GM23338 (cell line): ENCODE measurements around the gene GLG1.

Source experiments
- CREB1 ChIP-seq: fragments of 250-450 bp; sonication (Bioruptor Pico); IDR thresholded peaks from 2 replicates; pipeline ENCODE4 v1.5.0; 2020; ENCODE audit warnings: low read depth, mild to moderate bottlenecking, moderate library complexity
- EZH2 ChIP-seq: fragments of 200-600 bp; sonication (generic); IDR thresholded peaks from one replicate; pipeline ENCODE4 v1.8.0; 2017; ENCODE audit warnings: antibody characterized with exemption, mild to moderate bottlenecking, low read depth; ENCODE audit not compliant: unreplicated experiment
- JUNB ChIP-seq: IDR thresholded peaks from one replicate; pipeline ENCODE4 v1.6.1; 2016; ENCODE audit warnings: antibody characterized with exemption; ENCODE audit not compliant: unreplicated experiment
- POLR2AphosphoS5 ChIP-seq: IDR thresholded peaks from 2 replicates; pipeline ENCODE4 v1.6.1; 2016; ENCODE audit warnings: antibody characterized with exemption, low read depth
- ZNF114 ChIP-seq: fragments of 250-450 bp; sonication (Bioruptor Pico); IDR thresholded peaks from 2 replicates; pipeline ENCODE4 v1.5.0; 2020; ENCODE audit warnings: mild to moderate bottlenecking, moderate library complexity
- TF ChIP-seq, protein P1 (sequence below), 2 experiments: fragments of 200-600 bp in 1 of 2; sonication (generic) in 1 of 2; conservative IDR thresholded peaks; 2 replicates each; pipeline versions ENCODE4 v1.5.1 to v1.6.1; 2016 to 2017; ENCODE audit warnings: antibody characterized with exemption in 2 of 2, low read depth in 2 of 2, mild to moderate bottlenecking in 2 of 2, moderate library complexity in 1 of 2
- TF ChIP-seq, protein P2 (sequence below): IDR thresholded peaks from one replicate; pipeline ENCODE4 v1.6.1; 2018; ENCODE audit warnings: antibody characterized with exemption; ENCODE audit not compliant: unreplicated experiment
- TF ChIP-seq, protein P3 (sequence below): IDR thresholded peaks from 2 replicates; pipeline ENCODE4 v1.6.1; 2016; ENCODE audit warnings: antibody characterized with exemption

DNA sequence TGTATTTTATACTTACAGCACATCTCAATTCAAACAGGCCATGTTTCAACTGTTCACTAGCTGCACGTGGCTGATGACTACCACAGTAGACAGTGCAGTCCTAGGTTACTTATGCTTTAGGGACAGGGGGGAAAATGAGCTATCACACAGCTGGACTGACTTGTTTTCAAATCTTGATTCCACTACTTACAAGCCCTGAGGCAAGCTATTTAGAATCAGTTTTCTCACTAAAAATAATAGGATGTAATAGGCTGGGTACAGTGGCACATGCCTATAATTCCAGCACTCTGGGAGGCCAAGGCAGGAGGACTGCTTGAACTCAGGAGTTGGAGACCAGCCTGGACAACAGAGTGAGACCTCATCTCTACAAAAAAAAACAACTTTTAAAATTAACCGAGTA, 10.3 kb downstream of the GLG1 start:
- no peak for TF ChIP-seq ZNF114
- TF ChIP-seq, protein P1, sequence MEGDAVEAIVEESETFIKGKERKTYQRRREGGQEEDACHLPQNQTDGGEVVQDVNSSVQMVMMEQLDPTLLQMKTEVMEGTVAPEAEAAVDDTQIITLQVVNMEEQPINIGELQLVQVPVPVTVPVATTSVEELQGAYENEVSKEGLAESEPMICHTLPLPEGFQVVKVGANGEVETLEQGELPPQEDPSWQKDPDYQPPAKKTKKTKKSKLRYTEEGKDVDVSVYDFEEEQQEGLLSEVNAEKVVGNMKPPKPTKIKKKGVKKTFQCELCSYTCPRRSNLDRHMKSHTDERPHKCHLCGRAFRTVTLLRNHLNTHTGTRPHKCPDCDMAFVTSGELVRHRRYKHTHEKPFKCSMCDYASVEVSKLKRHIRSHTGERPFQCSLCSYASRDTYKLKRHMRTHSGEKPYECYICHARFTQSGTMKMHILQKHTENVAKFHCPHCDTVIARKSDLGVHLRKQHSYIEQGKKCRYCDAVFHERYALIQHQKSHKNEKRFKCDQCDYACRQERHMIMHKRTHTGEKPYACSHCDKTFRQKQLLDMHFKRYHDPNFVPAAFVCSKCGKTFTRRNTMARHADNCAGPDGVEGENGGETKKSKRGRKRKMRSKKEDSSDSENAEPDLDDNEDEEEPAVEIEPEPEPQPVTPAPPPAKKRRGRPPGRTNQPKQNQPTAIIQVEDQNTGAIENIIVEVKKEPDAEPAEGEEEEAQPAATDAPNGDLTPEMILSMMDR (conservative IDR thresholded peaks at IDR 0.05; ENCODE audit: low read depth in 2 of 2), result no peak
- no peak for TF ChIP-seq POLR2AphosphoS5
- no peak for TF ChIP-seq JUNB
- TF ChIP-seq, protein P2, sequence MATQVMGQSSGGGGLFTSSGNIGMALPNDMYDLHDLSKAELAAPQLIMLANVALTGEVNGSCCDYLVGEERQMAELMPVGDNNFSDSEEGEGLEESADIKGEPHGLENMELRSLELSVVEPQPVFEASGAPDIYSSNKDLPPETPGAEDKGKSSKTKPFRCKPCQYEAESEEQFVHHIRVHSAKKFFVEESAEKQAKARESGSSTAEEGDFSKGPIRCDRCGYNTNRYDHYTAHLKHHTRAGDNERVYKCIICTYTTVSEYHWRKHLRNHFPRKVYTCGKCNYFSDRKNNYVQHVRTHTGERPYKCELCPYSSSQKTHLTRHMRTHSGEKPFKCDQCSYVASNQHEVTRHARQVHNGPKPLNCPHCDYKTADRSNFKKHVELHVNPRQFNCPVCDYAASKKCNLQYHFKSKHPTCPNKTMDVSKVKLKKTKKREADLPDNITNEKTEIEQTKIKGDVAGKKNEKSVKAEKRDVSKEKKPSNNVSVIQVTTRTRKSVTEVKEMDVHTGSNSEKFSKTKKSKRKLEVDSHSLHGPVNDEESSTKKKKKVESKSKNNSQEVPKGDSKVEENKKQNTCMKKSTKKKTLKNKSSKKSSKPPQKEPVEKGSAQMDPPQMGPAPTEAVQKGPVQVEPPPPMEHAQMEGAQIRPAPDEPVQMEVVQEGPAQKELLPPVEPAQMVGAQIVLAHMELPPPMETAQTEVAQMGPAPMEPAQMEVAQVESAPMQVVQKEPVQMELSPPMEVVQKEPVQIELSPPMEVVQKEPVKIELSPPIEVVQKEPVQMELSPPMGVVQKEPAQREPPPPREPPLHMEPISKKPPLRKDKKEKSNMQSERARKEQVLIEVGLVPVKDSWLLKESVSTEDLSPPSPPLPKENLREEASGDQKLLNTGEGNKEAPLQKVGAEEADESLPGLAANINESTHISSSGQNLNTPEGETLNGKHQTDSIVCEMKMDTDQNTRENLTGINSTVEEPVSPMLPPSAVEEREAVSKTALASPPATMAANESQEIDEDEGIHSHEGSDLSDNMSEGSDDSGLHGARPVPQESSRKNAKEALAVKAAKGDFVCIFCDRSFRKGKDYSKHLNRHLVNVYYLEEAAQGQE, result no peak
- TF ChIP-seq EZH2, result no peak
- TF ChIP-seq CREB1, result no peak
- TF ChIP-seq, protein P3, sequence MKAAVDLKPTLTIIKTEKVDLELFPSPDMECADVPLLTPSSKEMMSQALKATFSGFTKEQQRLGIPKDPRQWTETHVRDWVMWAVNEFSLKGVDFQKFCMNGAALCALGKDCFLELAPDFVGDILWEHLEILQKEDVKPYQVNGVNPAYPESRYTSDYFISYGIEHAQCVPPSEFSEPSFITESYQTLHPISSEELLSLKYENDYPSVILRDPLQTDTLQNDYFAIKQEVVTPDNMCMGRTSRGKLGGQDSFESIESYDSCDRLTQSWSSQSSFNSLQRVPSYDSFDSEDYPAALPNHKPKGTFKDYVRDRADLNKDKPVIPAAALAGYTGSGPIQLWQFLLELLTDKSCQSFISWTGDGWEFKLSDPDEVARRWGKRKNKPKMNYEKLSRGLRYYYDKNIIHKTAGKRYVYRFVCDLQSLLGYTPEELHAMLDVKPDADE, result no peak
